C1 segment of cervical spinal cord (tissue), 14 donors: ENCODE results near the gene UTP25.
A peak's percentile ranks its signal among the peaks of the same experiment; 100 is the strongest.

Experiments
- DNase-seq, 14 donors: peaks; one replicate each; lab custom pipeline; 2025; lab: John Stamatoyannopoulos, UW

UTP25 gene

DNA sequence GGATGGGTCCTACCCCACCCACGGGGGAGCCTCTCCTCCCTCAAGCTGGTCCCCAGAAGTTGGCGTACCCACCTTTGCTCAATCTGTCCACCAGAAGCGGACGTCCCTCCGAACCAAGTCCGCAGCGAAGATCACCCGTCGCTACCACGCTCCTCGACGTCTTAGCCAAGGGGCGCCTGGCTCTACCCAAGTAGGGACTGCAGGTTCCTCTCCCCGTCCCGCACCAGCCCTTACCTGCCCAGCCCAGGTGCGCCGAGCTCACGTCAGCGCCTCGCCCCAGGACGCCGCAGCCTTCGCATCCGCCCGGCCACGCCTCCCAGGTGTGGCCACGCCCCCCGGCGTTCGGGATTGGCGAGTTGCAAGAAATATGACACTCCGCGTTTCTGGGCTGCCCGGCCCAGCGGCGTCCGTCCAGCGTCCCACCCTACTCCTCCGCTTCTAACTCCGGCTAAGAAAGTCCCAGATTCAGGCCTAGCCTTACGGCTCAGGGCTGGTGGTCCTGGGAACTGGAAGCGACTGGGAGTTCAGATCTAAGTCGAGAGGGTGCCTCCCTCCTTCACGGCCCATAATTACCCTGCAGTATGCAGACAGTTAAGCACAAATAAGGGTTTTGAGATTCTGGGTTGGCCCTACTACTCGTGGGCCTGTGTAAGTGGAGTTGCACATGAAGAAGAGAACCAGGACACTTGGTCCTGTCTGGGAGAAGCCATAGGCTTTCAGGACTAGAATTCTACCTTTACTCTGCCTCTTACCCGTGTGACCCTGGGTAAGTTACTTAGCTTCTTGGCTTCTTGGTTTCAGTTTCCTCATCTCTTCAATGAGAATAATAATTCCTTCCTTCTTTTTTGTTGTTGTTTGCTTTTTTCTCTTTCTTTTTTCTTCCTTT, 21.7 kb upstream of the UTP25 start, which contains the start of gene IRF6:
Gene IRF6 (minus strand): TSS at position 268 of the 886 bp plus-strand sequence. CDS start 4,729 bp downstream, outside the sequence.
- peak in 6 of 14 donors; percentile 7 to 56 (median 24) for DNase-seq

GRCh38 chr1:209807509-209807908, 20.3 kb upstream of the UTP25 start:
- no peak for DNase-seq

DNA sequence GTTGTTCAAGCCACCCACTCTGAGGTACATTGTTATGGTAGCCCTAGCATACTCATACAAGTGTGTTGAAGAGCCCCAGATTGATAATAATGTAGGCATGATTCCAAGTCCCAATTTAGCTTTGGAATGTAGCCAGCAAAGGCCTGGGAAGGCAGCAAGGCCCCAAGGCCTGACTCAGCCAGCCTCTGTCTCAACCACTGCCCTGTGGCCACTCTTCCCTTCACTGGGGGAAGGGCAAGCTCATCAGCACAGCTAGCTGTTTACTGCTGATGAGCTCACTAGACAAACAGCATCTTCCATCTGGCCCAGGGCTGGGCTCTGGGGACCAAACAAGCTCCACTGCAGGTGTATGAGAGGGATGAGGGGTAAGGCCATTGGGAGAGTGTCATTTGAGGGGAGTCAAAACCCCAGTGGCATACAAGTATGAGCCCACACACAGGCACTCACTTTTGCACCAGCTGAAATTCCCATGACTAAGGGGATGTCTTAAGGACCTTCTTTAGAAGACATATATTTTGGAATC, 19.7 kb upstream of the UTP25 start:
- DNase-seq = no peak

DNA sequence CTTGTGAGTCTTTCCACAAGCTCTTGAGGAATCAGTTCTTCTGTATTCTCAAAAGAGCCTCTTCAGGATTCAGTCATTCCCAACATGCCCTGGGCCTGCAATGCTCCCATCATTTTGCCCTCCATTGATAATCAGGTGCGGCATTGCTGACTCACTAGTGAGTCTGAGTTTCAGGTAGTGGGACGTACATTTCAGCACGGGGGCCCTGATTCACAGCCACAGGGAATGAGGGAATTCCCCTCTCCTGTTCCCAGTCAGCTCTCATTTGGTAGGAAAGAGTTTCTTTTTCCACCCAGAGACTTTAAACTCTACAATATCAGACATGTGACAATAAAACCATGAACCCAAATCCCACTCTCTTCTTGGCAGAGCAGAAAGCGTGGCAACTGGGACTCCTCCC, 18.2 kb upstream of the UTP25 start:
- DNase-seq = no peak

DNA sequence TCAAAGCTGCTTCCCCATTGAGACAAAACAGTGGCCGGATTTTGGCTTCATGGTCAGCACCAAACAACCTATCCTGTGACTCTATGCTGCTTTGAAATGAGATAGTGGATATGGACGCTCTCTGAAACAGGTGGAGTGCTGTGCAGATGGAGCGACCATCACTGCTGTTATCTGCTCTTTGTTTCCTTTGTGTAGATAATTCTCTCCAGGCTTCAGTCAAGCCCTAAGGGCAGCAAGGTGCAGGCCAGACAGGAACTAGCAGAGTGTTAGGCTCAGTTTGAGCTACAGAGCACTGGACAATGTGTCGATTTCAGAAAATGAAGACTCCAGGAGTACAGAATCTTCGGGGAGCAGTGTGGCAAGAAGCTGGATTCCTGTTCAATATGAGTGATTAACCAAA, 17.0 kb upstream of the UTP25 start:
- DNase-seq = no peak

DNA sequence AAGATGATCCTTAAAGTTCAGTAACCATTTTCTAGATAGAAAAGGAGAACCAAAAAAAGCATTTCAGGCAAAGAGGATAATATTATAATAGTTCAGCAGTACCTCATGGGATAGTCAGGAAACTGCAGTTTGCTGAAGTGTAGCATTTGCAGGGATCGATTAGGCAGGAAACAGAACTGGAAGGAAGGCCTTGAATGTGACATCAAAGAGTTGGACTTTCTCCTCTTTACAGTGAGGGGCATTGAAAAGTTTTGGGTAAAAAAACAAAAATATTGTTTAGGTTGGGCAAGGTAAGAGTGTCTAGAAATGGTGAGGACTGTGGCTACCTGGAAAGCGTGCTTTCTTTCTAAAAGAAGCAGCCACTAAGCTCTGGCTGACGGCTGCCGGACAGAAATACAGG, 13.9 kb upstream of the UTP25 start:
- no peak for DNase-seq

- no peak for DNase-seq
These were observed 12.3 kb upstream of the UTP25 start for GRCh38 chr1:209815490-209815889.

DNA sequence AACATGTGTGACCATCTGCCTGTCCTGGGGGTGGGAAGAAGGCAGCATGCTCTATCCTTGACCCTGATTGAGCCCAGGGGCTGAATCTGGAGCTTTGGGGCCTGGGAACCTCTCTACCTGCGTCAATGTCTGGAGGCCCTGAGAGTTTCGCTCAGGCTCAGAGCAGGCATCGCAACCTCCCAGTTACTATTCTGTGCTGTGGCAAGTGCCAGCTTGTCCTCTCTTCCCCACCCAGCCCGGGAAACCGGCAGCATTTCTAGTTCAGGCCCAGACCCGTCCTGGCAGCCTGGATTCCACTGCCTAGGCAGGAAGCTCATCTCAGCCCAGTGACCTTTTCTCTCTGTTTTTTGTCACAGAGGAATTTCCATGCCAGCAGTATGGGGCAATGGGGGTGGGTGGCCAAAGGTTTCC, 11.8 kb upstream of the UTP25 start:
- DNase-seq = no peak

DNA sequence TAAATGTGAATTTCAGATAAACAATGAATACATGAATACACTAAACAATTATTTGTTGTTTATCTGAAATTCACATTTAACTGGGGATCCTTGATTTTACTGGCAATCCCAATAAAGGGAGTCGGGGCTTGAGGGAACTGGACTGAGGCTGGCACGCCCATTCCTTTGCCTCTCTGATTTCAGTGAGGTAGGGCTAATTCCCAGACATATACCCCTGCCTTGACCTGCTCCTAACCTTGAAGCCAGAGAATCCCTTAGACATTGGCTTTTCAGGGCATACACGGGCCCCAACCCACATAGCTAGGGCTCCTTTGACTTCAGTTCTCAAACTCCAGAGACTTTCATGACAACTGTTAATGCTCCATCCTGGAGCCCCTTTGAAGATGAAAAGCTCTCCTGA, 10.8 kb upstream of the UTP25 start:
- no peak for DNase-seq

DNA sequence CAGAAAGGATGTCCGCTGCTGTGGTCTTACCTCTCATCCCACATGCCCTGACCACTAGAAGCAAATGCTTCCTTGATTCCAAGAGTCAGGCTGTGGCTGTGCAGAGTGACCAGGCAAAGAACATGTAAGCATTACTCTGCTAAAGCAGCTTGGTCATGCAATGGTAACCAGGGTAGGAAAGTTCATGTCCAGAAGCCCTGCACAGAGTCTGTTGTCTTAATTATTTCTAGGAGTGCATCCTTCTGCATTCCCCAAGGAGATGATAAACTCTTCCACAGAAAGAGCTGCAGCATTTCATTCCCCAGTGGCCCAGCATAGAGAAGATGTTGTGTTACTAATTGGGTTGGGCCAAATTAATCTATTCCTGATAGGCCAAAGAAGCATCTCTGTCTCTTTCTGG, 10.1 kb upstream of the UTP25 start:
- DNase-seq = no peak

DNA sequence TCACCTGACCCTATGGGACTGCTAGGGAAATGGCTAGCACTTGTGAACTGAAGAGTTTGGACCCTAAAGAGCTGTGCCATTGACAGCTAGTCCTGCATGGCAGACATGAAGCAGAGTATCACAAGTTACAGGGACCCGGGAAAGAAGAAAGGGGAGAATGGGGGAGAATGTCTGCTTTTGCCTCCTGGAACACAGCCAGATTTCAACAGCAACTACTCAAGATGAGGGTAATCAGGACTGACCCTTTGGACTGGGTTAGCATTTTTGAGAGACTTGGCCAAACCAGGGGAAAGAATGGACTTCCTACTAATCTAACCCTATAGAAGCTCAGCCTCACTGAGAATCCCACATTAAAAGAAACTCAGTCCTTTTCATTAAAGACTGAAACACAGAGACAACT, 8.7 kb upstream of the UTP25 start:
- DNase-seq = no peak

- no peak for DNase-seq
These were observed 6.8 kb upstream of the UTP25 start for GRCh38 chr1:209820986-209821385.

DNA sequence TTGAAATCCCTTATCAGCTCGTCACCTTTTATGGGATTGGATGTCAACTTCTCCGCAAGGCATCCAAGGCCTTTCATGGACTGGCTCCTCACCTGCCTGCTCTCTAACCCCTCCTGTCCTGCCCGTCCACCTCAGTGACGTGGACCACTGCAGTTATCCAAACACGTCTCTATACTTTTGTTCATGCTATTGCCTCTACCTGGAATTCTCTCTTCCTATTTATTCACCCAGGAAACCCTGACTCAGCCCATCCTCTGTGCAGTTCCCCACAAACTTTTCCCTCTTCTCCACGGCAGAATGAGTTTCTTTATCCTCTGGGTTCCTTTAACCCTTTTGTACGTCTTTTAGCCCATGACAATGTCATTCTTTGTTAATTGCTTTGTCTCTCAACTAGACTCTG, 5.1 kb upstream of the UTP25 start:
- DNase-seq = no peak

GRCh38 chr1:209823143-209824041, 4.4 kb upstream of the UTP25 start:
- peak in 1 of 14 donors; percentile 19 for DNase-seq

- DNase-seq = no peak
These were observed 2.0 kb upstream of the UTP25 start for GRCh38 chr1:209825591-209826434.

DNA sequence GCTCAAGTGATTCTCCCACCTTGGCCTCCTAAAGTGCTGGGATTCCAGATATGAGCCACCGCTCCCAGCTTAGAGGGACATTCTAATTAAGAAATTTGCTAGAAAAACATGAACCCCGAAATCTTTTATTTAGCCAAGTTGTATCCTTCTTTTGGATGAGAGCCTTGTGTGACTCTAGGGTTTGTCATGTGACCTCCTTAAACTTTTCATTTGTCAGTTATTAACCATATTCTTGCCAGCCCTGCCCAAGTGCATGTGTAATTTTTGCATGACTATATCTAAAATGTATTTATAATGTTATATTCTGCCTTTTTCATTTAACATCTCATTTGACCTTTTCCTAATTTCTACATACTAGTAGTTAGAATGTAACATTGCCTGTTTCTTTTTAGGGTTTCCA, 1.9 kb downstream of the UTP25 start:
- no peak for DNase-seq

- DNase-seq = no peak
These were observed 3.0 kb downstream of the UTP25 start for GRCh38 chr1:209830722-209831121.

DNA sequence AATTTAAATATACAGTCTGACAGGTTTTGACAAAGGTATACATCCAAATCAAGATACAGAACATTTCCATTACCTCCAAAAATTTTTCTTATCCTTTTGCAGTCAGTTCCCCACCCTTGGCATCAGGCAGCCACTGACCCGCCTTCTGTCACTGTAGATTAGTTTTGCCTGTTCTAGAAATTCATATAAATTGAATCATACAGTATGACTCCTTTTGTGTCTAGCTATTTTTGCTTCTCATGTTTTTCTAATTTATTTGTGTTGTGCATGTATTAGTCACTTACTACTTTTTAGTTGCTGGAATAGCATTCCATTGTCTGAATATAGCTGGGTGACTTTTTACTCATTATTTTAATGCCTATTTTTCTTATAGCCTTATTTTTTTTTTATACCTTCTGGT, 3.8 kb downstream of the UTP25 start:
- no peak for DNase-seq

DNA sequence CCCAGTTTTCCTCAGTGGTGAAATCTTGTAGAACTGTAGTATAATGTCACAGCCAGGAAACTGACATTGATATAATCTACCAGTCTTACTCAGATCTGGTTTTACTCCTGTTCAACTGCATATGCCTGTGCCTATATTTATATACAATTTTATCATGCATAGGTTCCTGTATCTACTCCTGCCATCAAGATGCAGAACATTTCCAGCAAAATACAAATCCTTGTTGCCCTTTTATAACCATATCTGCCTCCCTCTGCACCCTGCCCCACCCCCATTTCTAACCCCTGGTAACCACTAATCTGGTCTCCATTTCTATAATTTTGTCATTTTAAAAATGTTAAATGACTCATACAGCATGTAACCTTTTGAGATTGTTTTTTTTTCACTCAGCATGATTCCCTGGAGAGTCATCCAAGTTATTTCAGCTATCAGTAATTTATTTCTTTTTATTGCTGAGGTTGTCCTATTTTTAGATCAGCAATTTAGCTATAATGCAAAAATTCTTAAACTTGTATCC, 8.1 kb downstream of the UTP25 start:
- DNase-seq = no peak

GRCh38 chr1:209837671-209838070, 9.9 kb downstream of the UTP25 start:
- no peak for DNase-seq

DNA sequence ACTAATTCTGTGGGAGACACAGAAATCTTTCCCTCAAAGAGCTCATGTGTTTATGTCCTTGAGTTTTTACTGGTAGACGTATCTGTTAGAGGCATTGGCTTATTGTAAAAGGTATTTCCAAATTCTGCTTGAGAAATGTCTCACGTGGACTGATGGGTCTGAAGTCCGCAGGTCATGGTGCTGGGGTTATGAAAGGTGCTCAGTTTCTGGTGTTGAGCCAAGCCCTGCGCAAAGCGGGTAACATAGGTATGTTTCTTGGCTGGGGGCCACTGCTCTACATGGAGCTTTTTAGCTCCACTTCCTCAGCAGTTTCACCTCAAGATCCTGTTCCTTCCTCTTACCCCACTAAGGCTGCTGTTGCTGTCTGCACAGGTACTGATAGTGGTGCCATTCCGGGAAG, 10.8 kb downstream of the UTP25 start:
- DNase-seq = no peak
